Measurements from ENCODE around the gene RNF182.

RNF182 gene

GRCh38 chr6:13884397-13884796, 40.4 kb upstream of the RNF182 start:
- TF ChIP-seq FOXP2 (optimal IDR thresholded peaks at IDR 0.05; ENCODE audit: borderline replicate concordance, extremely low read depth, extremely low read length, insufficient read depth) = no peak
- no peak for TF ChIP-seq REST (IDR thresholded peaks at IDR 0.05; ENCODE audit: insufficient read depth in 1 of 2, low read depth in 2 of 2, low read length in 2 of 2)
- no peak for TF ChIP-seq POLR2AphosphoS5 (IDR thresholded peaks at IDR 0.05; ENCODE audit: low read depth, low read length)
- no peak for TF ChIP-seq TAF1 (IDR thresholded peaks at IDR 0.05; ENCODE audit: borderline replicate concordance, insufficient read depth, low read length)
- TF ChIP-seq SIN3A (IDR thresholded peaks at IDR 0.05; ENCODE audit: borderline replicate concordance, insufficient read depth, low read length) = no peak

- TF ChIP-seq POLR2AphosphoS5 (IDR thresholded peaks at IDR 0.05; ENCODE audit: low read depth, low read length) (no peak), REST (IDR thresholded peaks at IDR 0.05; ENCODE audit: insufficient read depth in 1 of 2, low read depth in 2 of 2, low read length in 2 of 2) (no peak), SIN3A (IDR thresholded peaks at IDR 0.05; ENCODE audit: borderline replicate concordance, insufficient read depth, low read length) (no peak), TAF1 (IDR thresholded peaks at IDR 0.05; ENCODE audit: borderline replicate concordance, insufficient read depth, low read length) (no peak), FOXP2 (optimal IDR thresholded peaks at IDR 0.05; ENCODE audit: borderline replicate concordance, extremely low read depth, extremely low read length, insufficient read depth) (no peak)
Observed at GRCh38 chr6:13885601-13886000, 39.2 kb upstream of the RNF182 start.

- TF ChIP-seq FOXP2 (optimal IDR thresholded peaks at IDR 0.05; ENCODE audit: borderline replicate concordance, extremely low read depth, extremely low read length, insufficient read depth) (no peak), SIN3A (IDR thresholded peaks at IDR 0.05; ENCODE audit: borderline replicate concordance, insufficient read depth, low read length) (no peak), REST (IDR thresholded peaks at IDR 0.05; ENCODE audit: insufficient read depth in 1 of 2, low read depth in 2 of 2, low read length in 2 of 2) (no peak), POLR2AphosphoS5 (IDR thresholded peaks at IDR 0.05; ENCODE audit: low read depth, low read length) (no peak), TAF1 (IDR thresholded peaks at IDR 0.05; ENCODE audit: borderline replicate concordance, insufficient read depth, low read length) (no peak)
Observed at GRCh38 chr6:13886949-13887348, 37.8 kb upstream of the RNF182 start.

GRCh38 chr6:13892017-13892645, 32.6 kb upstream of the RNF182 start:
- TF ChIP-seq POLR2AphosphoS5 (IDR thresholded peaks at IDR 0.05; ENCODE audit: low read depth, low read length) (no peak), TAF1 (IDR thresholded peaks at IDR 0.05; ENCODE audit: borderline replicate concordance, insufficient read depth, low read length) (no peak), FOXP2 (optimal IDR thresholded peaks at IDR 0.05; ENCODE audit: borderline replicate concordance, extremely low read depth, extremely low read length, insufficient read depth) (no peak), REST (IDR thresholded peaks at IDR 0.05; ENCODE audit: insufficient read depth in 1 of 2, low read depth in 2 of 2, low read length in 2 of 2) (no peak), SIN3A (IDR thresholded peaks at IDR 0.05; ENCODE audit: borderline replicate concordance, insufficient read depth, low read length) (no peak)
